HepG2 (cell line): ENCODE measurements around the gene HSF4. TPM values are rescaled to one million over a fixed set of nuclear protein-coding genes. Genes with fewer than 3 reads are reported as not detected.
A peak's percentile ranks its signal among the peaks of the same experiment; 100 is the strongest.

Experiments used
- HDAC2 ChIP-seq: sonication (generic); formaldehyde crosslinking; IDR thresholded peaks from 2 replicates; pipeline ENCODE4 v1.4.0; 2020; ENCODE audit warnings: missing genetic modification reagents
- HNF4G ChIP-seq, 2 experiments: sonication (generic) in 1 of 2; formaldehyde crosslinking in 1 of 2; IDR thresholded peaks; 2 replicates each; pipeline versions ENCODE4 v1.4.0 to v1.6.1; 2011 to 2020; ENCODE audit warnings: borderline replicate concordance in 2 of 2, low read depth in 2 of 2, mild to moderate bottlenecking in 2 of 2, low read length in 1 of 2, missing genetic modification reagents in 1 of 2, moderate library complexity in 1 of 2
- HNRNPUL1 ChIP-seq: fragments of 200-400 bp; formaldehyde crosslinking; IDR thresholded peaks from 2 replicates; pipeline ENCODE4 v1.6.1; 2017; ENCODE audit warnings: low read depth, mild to moderate bottlenecking, low read length, moderate library complexity
- IRF2 ChIP-seq: IDR thresholded peaks from 2 replicates; pipeline ENCODE4 v1.6.1; 2018; ENCODE audit warnings: missing genetic modification reagents, missing compliant biosample characterization
- MEF2D ChIP-seq: sonication (generic); formaldehyde crosslinking; IDR thresholded peaks from 2 replicates; pipeline ENCODE4 v1.5.1; 2020; ENCODE audit warnings: mild to moderate bottlenecking, missing genetic modification reagents
- MEIS1 ChIP-seq: sonication (generic); formaldehyde crosslinking; IDR thresholded peaks from 2 replicates; pipeline ENCODE4 v1.9.0; 2021; ENCODE audit warnings: mild to moderate bottlenecking, missing genetic modification reagents, moderate library complexity, borderline replicate concordance
- MIER2 ChIP-seq: IDR thresholded peaks from 2 replicates; pipeline ENCODE4 v1.6.1; 2016; ENCODE audit warnings: missing biosample characterization, missing genetic modification reagents
- NCOA2 ChIP-seq: sonication (generic); formaldehyde crosslinking; IDR thresholded peaks from 2 replicates; pipeline ENCODE4 v1.8.0; 2022; ENCODE audit warnings: inconsistent platforms
- NFE2L2 ChIP-seq: fragments of 150-350 bp; IDR thresholded peaks from 2 replicates; pipeline ENCODE4 v1.6.1; 2014; ENCODE audit warnings: low read length
- NFYC ChIP-seq: IDR thresholded peaks from 2 replicates; pipeline ENCODE4 v1.6.1; 2016; ENCODE audit warnings: missing genetic modification reagents, missing compliant biosample characterization
- PCBP1 ChIP-seq: fragments of 200-400 bp; formaldehyde crosslinking; IDR thresholded peaks from 2 replicates; pipeline ENCODE4 v1.6.1; 2017; ENCODE audit warnings: mild to moderate bottlenecking, low read depth, low read length, borderline replicate concordance
- SP5 ChIP-seq: IDR thresholded peaks from 2 replicates; pipeline ENCODE4 v1.6.1; 2016; ENCODE audit warnings: low read depth, borderline replicate concordance
- TOE1 ChIP-seq: sonication (generic); formaldehyde crosslinking; IDR thresholded peaks from 2 replicates; pipeline ENCODE4 v1.4.0; 2020; ENCODE audit warnings: mild to moderate bottlenecking, missing genetic modification reagents
- ZBED4 ChIP-seq: sonication (generic); formaldehyde crosslinking; IDR thresholded peaks from 2 replicates; pipeline ENCODE4 v1.4.0; 2020; ENCODE audit warnings: missing genetic modification reagents, borderline replicate concordance
- ZFAT ChIP-seq: sonication (generic); formaldehyde crosslinking; conservative IDR thresholded peaks from 2 replicates; pipeline ENCODE4 v1.8.1; 2023; ENCODE audit warnings: missing genetic modification reagents, inconsistent platforms
- ZNF205 ChIP-seq: IDR thresholded peaks from 2 replicates; pipeline ENCODE4 v1.6.1; 2018; ENCODE audit warnings: missing biosample characterization, missing genetic modification reagents
- ZNF317 ChIP-seq: sonication (generic); formaldehyde crosslinking; IDR thresholded peaks from 2 replicates; pipeline ENCODE4 v1.5.0; 2020; ENCODE audit warnings: mild to moderate bottlenecking, missing genetic modification reagents
- ZNF607 ChIP-seq: sonication (generic); formaldehyde crosslinking; IDR thresholded peaks from 2 replicates; pipeline ENCODE4 v1.5.1; 2020; ENCODE audit warnings: missing genetic modification reagents, mild to moderate bottlenecking, borderline replicate concordance
- ZNF703 ChIP-seq: sonication (generic); formaldehyde crosslinking; IDR thresholded peaks from 2 replicates; pipeline ENCODE4 v1.5.1; 2020; ENCODE audit warnings: missing genetic modification reagents, mild to moderate bottlenecking, moderate library complexity, borderline replicate concordance
- ZNF878 ChIP-seq: sonication (generic); formaldehyde crosslinking; IDR thresholded peaks from 2 replicates; pipeline ENCODE4 v1.8.1; 2023; ENCODE audit warnings: mild to moderate bottlenecking, missing genetic modification reagents, moderate library complexity
- polyA plus RNA-seq, 8 experiments: library from polyadenylated mRNA; depleted of rRNA in 3 of 8; stranded (reverse) in 7 of 8; unstranded in 1 of 8; fragments of >200 nt; fragmentation: Illumina TruSeq in 4 of 8; extraction: Trizol in 4 of 8; gene quantifications; 2 replicates each; pipeline versions ENCODE4 v1.2.1 to v1.2.3, GENCODE V29; 2011 to 2016; ENCODE audit warnings: low read depth in 4 of 8, missing spikeins in 1 of 8, mixed read lengths in 1 of 8; ENCODE audit not compliant: insufficient read depth in 1 of 8
- total RNA-seq, 5 experiments: library from RNA; depleted of rRNA; stranded (reverse); fragments of >200 nt; fragmentation: Illumina TruSeq; extraction: Trizol; gene quantifications; 2 replicates each; pipeline ENCODE4 v1.2.3, GENCODE V29; 2016; ENCODE audit warnings: low read depth in 1 of 5
- TF ChIP-seq, protein P1 (sequence below): sonication (generic); formaldehyde crosslinking; IDR thresholded peaks from 2 replicates; pipeline ENCODE4 v1.9.0; 2021; ENCODE audit warnings: missing genetic modification reagents, borderline replicate concordance
- TF ChIP-seq, protein P2 (sequence below): sonication (generic); formaldehyde crosslinking; IDR thresholded peaks from 2 replicates; pipeline ENCODE4 v1.4.0; 2020; ENCODE audit warnings: missing genetic modification reagents

HSF4 gene
- total and polyA plus RNA-seq, 2 of the 13 experiments (the other 11 are each of a cell fraction or from before 2014, with no cell fraction given), result 3.5 to 16.9 TPM

GRCh38 chr16:67158637-67159600 is 5.6 kb upstream of the HSF4 start (continued):
- TF ChIP-seq MEIS1 (0 out of 2 replicates have a peak, but pooled peaks have one; percentile 12), NFE2L2 (no peak), PCBP1 (0 out of 2 replicates have a peak, but pooled peaks have one; percentile 79), NFYC (CRISPR knock-in tag) (no peak), ZNF317 (no peak), MIER2 (CRISPR knock-in tag) (no peak), TOE1 (no peak), ZFAT (CRISPR knock-in tag) (no peak), SP5 (CRISPR knock-in tag) (peak; percentile 25; the same call in 1 of the 2 replicates), HDAC2 (no peak), ZBED4 (no peak), ZNF205 (CRISPR knock-in tag) (0 out of 2 replicates have a peak, but pooled peaks have one; percentile 17), ZNF878 (CRISPR knock-in tag) (no peak), HNRNPUL1 (no peak), HNF4G (IDR thresholded peaks at IDR 0.05; ENCODE audit: borderline replicate concordance, low read depth, low read length) (no peak), HNF4G (CRISPR knock-in tag; IDR thresholded peaks at IDR 0.05; ENCODE audit: borderline replicate concordance, low read depth) (no peak), MEF2D (CRISPR knock-in tag) (no peak), ZNF703 (no peak), NCOA2 (CRISPR knock-in tag) (no peak), IRF2 (no peak), ZNF607 (CRISPR knock-in tag) (no peak)
- TF ChIP-seq, protein P1, sequence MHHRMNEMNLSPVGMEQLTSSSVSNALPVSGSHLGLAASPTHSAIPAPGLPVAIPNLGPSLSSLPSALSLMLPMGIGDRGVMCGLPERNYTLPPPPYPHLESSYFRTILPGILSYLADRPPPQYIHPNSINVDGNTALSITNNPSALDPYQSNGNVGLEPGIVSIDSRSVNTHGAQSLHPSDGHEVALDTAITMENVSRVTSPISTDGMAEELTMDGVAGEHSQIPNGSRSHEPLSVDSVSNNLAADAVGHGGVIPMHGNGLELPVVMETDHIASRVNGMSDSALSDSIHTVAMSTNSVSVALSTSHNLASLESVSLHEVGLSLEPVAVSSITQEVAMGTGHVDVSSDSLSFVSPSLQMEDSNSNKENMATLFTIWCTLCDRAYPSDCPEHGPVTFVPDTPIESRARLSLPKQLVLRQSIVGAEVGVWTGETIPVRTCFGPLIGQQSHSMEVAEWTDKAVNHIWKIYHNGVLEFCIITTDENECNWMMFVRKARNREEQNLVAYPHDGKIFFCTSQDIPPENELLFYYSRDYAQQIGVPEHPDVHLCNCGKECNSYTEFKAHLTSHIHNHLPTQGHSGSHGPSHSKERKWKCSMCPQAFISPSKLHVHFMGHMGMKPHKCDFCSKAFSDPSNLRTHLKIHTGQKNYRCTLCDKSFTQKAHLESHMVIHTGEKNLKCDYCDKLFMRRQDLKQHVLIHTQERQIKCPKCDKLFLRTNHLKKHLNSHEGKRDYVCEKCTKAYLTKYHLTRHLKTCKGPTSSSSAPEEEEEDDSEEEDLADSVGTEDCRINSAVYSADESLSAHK (CRISPR knock-in tag), result no peak
- TF ChIP-seq, protein P2, sequence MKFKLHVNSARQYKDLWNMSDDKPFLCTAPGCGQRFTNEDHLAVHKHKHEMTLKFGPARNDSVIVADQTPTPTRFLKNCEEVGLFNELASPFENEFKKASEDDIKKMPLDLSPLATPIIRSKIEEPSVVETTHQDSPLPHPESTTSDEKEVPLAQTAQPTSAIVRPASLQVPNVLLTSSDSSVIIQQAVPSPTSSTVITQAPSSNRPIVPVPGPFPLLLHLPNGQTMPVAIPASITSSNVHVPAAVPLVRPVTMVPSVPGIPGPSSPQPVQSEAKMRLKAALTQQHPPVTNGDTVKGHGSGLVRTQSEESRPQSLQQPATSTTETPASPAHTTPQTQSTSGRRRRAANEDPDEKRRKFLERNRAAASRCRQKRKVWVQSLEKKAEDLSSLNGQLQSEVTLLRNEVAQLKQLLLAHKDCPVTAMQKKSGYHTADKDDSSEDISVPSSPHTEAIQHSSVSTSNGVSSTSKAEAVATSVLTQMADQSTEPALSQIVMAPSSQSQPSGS, result no peak
